ENCODE results near the gene TMCC1.

- TF ChIP-seq CTCF (IDR thresholded peaks at IDR 0.05), result no peak
- no peak for TF ChIP-seq POLR2A (IDR thresholded peaks at IDR 0.05)
Measured at GRCh38 chr3:129741794-129742193, 151.7 kb downstream of the TMCC1 start.

Data from right lobe of liver (tissue), 4 donors.